ENCODE data around the gene DNAJC17.

- TF ChIP-seq CTCF (IDR thresholded peaks at IDR 0.05; ENCODE audit: low read depth, low read length) (no peak), POLR2A (IDR thresholded peaks at IDR 0.05; ENCODE audit: extremely low read depth, insufficient read length) (no peak), MAX (IDR thresholded peaks at IDR 0.05; ENCODE audit: low read depth, low read length) (no peak)
These were observed 19.3 kb upstream of the DNAJC17 start for GRCh38 chr15:40826423-40827075.

Data from NB4 (cell line).